C4-2B (cell line): ENCODE results near the gene VAMP7.

Experiments
- ZFX ChIP-seq: fragments of 450-650 bp; IDR thresholded peaks from 2 replicates; pipeline ENCODE4 v1.6.1; 2017
- TF ChIP-seq, protein P1 (sequence below): fragments of 450-650 bp; conservative IDR thresholded peaks from 2 replicates; pipeline ENCODE4 v1.5.1; 2017; ENCODE audit warnings: mild to moderate bottlenecking

DNA sequence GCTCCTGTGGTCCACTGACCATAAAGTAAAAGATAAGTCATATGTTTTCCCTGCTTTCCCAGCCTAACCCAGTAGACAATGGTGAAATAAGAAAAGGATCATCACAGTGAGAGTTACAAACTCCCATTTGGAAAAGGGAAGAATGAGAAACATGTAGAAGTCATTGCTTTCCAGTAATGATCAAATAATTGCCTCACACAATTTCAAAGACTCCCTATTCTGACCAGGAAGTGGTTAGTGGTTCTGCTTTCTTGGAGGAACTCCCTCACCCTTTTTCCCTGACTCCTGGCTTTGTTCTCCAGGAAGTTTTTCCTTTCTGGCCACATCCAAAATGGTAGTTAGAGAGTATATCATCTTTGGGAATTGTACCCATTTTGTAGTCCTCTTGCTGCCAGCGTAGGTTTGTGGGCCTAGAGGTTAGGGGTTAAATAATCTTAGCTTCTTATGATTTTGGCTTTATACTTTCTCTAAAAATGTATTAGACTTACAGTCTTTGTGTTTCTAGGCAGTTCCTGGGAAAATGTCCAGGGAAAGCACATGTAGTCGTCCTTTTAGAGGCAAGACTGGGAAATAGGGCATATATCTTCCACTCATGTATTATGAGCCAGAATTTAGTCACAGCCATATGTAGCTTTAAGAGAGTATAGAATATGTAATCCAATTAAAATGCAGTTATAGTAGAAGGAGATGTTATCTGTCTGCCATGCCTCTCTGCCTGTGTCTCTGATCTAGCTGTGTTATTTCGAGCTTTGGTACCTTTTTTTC, 10.5 kb downstream of the VAMP7 start:
- TF ChIP-seq, protein P1, sequence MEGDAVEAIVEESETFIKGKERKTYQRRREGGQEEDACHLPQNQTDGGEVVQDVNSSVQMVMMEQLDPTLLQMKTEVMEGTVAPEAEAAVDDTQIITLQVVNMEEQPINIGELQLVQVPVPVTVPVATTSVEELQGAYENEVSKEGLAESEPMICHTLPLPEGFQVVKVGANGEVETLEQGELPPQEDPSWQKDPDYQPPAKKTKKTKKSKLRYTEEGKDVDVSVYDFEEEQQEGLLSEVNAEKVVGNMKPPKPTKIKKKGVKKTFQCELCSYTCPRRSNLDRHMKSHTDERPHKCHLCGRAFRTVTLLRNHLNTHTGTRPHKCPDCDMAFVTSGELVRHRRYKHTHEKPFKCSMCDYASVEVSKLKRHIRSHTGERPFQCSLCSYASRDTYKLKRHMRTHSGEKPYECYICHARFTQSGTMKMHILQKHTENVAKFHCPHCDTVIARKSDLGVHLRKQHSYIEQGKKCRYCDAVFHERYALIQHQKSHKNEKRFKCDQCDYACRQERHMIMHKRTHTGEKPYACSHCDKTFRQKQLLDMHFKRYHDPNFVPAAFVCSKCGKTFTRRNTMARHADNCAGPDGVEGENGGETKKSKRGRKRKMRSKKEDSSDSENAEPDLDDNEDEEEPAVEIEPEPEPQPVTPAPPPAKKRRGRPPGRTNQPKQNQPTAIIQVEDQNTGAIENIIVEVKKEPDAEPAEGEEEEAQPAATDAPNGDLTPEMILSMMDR, result no peak
- no peak for TF ChIP-seq ZFX
